Right renal cortex interstitium (tissue), 3 donors: ENCODE data around the gene ARFGEF2. TPM values are rescaled to one million over a fixed set of nuclear protein-coding genes. Genes with fewer than 3 reads are reported as not detected.

Source experiments
- DNase-seq, 3 donors: peaks; one replicate each; pipeline ENCODE4 v3.0.0-alpha.2; 2013; ENCODE audit warnings: low read depth in 3 of 3, low spot score in 2 of 3
- polyA plus RNA-seq, 3 donors: library from polyadenylated mRNA; unstranded; fragments of 120-200 nt; gene quantifications; one replicate each; pipeline ENCODE4 v1.2.1, GENCODE V29; 2013; ENCODE audit not compliant: insufficient read length in 3 of 3

ARFGEF2 gene
- polyA plus RNA-seq, 3 donors = 27.4 to 28.6 (median 28.3) TPM

- no peak for DNase-seq
These were observed 22.5 kb upstream of the ARFGEF2 start for GRCh38 chr20:48898896-48899530.

GRCh38 chr20:48899881-48900280 is 21.6 kb upstream of the ARFGEF2 start:
- DNase-seq = no peak

GRCh38 chr20:48901326-48901725 is 20.2 kb upstream of the ARFGEF2 start:
- no peak for DNase-seq

- no peak for DNase-seq
These were observed 17.8 kb upstream of the ARFGEF2 start for GRCh38 chr20:48903705-48904104.

GRCh38 chr20:48904566-48905296 is 16.8 kb upstream of the ARFGEF2 start:
- peak in 2 of 3 donors; percentile 18 to 47 for DNase-seq

- no peak for DNase-seq
These were observed 16.2 kb upstream of the ARFGEF2 start for GRCh38 chr20:48905297-48905647.

- DNase-seq = no peak
These were observed 15.2 kb upstream of the ARFGEF2 start for GRCh38 chr20:48906221-48906877.

GRCh38 chr20:48908656-48909319 is 12.7 kb upstream of the ARFGEF2 start:
- no peak for DNase-seq

GRCh38 chr20:48909910-48910309 is 11.6 kb upstream of the ARFGEF2 start:
- no peak for DNase-seq

GRCh38 chr20:48910347-48910781 is 11.1 kb upstream of the ARFGEF2 start:
- DNase-seq = no peak

- DNase-seq = no peak
These were observed 9.4 kb upstream of the ARFGEF2 start for GRCh38 chr20:48912065-48912464.

- no peak for DNase-seq
These were observed 4.8 kb upstream of the ARFGEF2 start for GRCh38 chr20:48916699-48917098.

GRCh38 chr20:48919336-48919881 is 2.1 kb upstream of the ARFGEF2 start:
- DNase-seq = no peak

GRCh38 chr20:48919882-48920526 is 1.5 kb upstream of the ARFGEF2 start:
- no peak for DNase-seq

- DNase-seq = no peak
These were observed 864 bp upstream of the ARFGEF2 start for GRCh38 chr20:48920527-48921167.

GRCh38 chr20:48921883-48922820 is 641 bp downstream of the ARFGEF2 start:
- DNase-seq = peak in 2 of 3 donors; percentile 13 to 16

GRCh38 chr20:48923149-48923718 is 1.7 kb downstream of the ARFGEF2 start:
- no peak for DNase-seq

GRCh38 chr20:48924756-48925109 is 3.2 kb downstream of the ARFGEF2 start:
- no peak for DNase-seq

GRCh38 chr20:48926267-48926666 is 4.8 kb downstream of the ARFGEF2 start:
- no peak for DNase-seq
